Keratinocyte (primary cell): ENCODE measurements around the gene CYP4F22.
A peak's percentile ranks its signal among the peaks of the same experiment; 100 is the strongest.

ENCODE experiments used
- CTCF ChIP-seq, 3 experiments: IDR thresholded peaks in 1 of 3; conservative IDR thresholded peaks in 1 of 3; optimal IDR thresholded peaks in 1 of 3; 2 replicates in 2 of 3; 3 replicates in 1 of 3; pipeline versions ENCODE3 to v1.5.1; 2011; ENCODE audit warnings: low read length in 3 of 3, mild to moderate bottlenecking in 3 of 3, moderate library complexity in 2 of 3, control low read depth in 1 of 3, inconsistent platforms in 1 of 3; ENCODE audit not compliant: insufficient read depth in 2 of 3; ENCODE audit errors: extremely low read depth in 1 of 3
- EZH2 ChIP-seq: IDR thresholded peaks from one replicate; pipeline ENCODE4 v1.6.1; 2012; ENCODE audit warnings: inconsistent platforms, mild to moderate bottlenecking, low read length, moderate library complexity

GRCh38 chr19:15550929-15551292, 42.6 kb downstream of the CYP4F22 start:
- peak in 1 of 3 experiments; percentile 34 for TF ChIP-seq CTCF (optimal IDR thresholded peaks at IDR 0.05 in 1 of 3, IDR thresholded peaks at IDR 0.05 in 1 of 3, conservative IDR thresholded peaks at IDR 0.05 in 1 of 3; ENCODE audit: extremely low read depth in 1 of 3, insufficient read depth in 2 of 3, low read length in 3 of 3)
- TF ChIP-seq EZH2: no peak
